OCI-LY3 (cell line): ENCODE measurements around the gene OR2T34.

Experiments
- CTCF ChIP-seq: fragments of 200-600, 300-600 bp; sonication (generic); IDR thresholded peaks from 2 replicates; pipeline ENCODE4 v1.5.1; 2014; ENCODE audit warnings: antibody characterized with exemption, low read length, low read depth
- EZH2phosphoT487 ChIP-seq: fragments of 200-600 bp; shearing (Covaris generic); IDR thresholded peaks from 2 replicates; pipeline ENCODE4 v1.6.1; 2018; ENCODE audit warnings: antibody characterized with exemption, mixed run types, low read depth

GRCh38 chr1:248585266-248585665, 10.7 kb upstream of the OR2T34 start:
- no peak for TF ChIP-seq CTCF
- no peak for TF ChIP-seq EZH2phosphoT487
